ENCODE measurements around the gene ITGA6.

The ITGA6 gene

DNA sequence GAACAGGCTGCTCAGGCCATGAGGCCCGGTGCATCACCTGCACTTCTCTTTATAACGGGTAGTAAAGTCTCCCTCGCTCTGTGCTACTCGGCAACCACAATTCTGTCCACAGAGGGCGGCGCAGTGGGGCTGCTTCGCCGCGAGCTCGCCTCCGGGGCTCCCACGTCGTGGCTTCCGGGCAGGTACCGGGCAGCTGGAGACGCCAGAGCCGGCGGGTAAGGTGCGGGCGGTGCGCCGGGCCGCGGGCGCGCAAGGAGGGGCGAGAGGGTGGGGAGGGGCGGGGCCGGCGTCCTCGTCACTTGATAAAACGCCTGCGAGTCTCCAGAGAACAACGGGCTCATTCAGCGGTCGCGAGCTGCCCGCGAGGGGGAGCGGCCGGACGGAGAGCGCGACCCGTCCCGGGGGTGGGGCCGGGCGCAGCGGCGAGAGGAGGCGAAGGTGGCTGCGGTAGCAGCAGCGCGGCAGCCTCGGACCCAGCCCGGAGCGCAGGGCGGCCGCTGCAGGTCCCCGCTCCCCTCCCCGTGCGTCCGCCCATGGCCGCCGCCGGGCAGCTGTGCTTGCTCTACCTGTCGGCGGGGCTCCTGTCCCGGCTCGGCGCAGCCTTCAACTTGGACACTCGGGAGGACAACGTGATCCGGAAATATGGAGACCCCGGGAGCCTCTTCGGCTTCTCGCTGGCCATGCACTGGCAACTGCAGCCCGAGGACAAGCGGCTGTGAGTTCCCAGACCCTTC is at the start of gene ITGA6:
ITGA6 (plus strand) TSS at position 331 of the 734 bp plus-strand sequence.
- DNase-seq: peak; percentile 63 to 79

DNA sequence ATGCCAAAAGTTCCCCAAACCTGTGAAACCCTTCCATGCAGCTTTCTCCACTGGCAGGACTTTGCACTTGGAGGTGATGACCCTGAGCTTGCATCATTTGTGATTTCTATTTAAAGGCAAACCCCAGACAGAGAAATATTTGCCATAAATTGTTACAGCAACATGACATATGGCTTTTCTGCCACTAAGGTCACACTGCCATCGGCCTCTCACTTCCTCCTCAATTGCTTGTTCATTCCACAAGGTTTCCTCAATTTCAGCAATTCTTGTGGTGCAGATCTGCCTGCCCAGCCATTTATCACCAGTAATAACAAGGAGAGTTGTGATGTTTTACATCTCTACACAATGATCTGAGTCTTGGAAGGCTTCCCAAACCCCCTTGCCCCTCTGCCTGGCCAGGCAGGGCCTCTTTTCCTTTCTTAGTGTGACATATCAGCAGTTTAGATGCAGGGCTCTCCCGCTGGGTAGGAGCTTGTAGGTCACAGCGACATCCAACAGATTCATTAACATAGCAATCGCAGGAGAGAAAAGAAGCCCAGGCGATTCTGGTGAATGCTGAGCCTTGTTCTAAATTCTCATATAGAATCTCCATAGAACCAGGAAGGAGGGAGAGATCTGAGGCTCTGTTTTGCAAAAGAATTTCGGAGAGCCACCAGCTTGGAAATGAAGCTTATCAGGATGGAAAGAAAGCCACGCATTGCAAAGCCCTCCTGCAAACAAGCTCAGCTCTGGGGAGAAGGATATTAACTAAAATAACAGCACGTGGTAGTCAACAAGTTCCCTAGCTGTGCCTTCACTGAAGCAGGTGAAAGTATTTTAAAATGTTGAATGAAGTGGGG is 46.7 kb upstream of the ITGA6 start:
- DNase-seq: no peak

DNA sequence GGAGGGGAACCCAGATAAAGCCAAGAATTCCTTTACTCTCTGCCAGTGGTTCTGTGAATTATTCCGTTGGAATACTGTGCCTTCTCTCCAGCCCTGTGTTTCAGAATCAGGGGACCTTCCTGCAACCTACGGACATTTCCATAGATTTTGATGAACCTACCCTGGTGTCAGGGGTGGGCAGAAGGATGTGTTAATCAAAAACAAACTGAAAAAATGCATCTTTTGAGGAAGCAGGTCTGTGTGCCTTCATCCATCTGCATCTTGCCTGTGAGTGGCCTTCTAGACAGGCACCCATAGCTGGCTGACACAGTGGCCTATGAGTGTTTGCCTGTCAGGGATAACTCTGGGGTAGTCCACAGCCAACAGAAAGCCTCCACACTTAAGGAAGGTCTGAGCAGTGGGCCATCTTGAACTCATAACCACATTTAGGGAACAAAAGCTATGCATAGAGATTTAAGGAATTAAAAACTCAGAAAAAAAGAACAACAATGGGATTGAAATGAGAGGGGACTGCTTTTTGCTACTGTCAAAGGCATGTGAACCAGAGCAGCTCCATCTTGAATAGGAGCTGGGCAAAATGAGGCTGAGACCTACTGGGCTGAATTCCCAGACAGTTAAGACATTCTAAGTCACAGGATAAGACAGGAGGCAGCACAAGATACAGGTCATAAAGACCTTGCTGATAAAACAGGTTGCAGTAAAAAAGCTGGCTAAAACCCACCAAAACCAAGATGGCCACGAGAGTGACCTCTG is 45.9 kb upstream of the ITGA6 start:
- DNase-seq: no peak

DNA sequence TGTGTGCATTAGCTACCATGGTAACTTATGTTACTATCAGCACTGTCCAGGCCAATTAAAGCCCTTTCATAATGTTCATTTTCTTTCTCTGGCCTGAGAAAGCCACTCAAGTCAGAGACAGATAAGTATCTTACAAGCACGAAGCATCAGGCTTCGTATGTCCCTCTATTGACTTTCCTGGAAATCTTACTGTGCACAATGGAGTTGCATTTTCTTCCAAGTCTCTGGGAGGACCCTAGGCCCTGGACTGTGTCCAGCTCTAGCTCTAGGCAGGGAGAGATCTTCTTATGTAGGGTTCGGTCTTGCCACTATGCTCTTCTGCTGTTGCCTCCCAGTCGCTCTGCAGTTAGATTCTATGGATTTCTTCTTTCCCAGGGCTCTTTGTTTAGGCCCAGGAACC is 40.0 kb upstream of the ITGA6 start:
- no peak for DNase-seq

GRCh38 chr2:172389685-172390339 is 37.6 kb upstream of the ITGA6 start:
- no peak for DNase-seq

DNA sequence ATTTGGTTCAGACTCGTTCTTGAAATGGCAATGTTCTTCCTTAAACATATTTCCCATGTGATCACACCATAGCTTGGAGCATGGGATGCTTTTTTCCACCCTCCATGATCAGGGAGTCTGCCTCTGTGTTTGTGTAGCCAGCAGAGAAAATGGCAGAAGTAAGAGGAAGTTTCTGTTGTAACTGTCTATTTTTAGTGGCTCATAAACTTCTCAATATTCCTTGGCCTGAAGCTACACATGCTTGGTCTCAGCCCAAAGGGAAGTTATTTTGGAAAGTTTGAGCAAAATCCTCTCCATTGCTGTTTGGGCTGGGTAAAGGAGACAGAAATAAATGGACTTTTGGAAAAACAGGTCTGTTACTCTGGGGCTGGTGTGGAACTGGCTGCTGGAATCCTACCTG is 33.4 kb upstream of the ITGA6 start:
- no peak for DNase-seq

DNA sequence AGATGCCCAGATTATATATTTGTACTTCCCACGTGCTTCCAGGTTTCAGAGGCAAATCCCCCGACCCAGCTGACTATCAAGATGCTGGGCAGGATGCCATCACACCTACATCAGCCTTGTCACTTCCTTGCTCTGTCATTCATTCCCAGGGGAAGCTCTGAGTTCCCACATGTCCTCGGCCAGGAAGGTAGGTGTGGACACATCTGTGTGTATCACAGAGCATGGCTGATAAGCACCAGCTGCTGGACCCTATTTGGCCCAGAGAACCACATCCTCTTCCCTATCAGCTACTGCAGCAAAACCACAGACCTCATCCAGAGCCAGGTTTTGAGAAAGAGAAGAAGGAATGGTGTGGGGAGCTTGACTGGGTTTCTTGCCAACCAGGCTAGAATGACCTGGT is 31.9 kb upstream of the ITGA6 start:
- DNase-seq: no peak

DNA sequence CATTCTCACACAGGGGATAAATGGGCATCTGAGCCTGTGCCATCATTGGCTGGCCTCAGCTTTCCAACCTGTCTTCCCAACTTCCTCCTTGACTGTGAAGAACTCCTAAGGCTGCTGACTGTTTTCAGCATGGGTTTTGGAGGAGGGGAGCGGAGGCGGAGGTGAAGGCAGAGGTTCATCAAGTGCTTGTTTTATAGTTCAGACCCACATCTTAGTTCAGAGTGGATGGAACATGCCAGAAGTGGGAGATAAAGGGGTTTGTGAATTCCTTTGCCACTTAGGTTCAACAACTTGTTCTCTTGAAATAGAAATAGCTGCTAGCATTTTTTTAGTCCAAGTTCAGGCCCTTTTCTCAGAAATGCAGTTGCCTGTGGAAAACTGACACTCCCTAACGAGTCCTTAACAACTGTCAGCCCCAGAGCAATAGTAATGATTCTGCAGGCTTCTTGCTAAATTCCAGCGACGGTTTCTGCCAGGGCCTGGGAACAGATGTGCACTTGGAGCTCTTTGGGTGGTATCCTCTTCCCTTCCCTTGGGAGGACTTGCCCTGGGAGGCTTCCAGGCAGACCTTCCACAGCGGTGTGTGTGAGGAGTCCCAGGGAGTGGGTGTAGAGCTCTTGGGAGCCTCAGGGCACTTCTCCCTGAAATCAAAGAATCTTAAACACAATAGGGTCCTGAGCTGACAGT is 30.1 kb upstream of the ITGA6 start:
- DNase-seq: no peak

- no peak for DNase-seq
Measured at GRCh38 chr2:172398440-172398839, 28.9 kb upstream of the ITGA6 start.

DNA sequence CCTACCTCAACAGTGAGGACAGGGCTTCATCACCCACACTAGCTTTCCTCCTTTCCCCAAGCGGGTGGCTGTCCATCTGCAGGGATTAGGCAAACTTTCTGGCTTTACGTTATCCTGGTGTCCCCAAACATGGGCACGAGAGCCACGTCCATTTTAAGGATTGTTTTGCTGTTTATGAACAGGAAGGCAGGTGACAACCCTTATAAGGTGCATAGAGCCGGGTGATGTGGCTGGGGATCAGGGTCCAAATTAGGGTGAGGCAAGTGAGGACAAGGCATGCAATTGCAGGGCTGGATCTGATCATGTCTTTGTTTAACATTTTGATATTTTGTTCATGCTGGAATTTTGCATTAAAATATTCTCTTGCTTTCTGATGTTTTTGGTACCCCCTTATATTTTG is 27.6 kb upstream of the ITGA6 start:
- no peak for DNase-seq

DNA sequence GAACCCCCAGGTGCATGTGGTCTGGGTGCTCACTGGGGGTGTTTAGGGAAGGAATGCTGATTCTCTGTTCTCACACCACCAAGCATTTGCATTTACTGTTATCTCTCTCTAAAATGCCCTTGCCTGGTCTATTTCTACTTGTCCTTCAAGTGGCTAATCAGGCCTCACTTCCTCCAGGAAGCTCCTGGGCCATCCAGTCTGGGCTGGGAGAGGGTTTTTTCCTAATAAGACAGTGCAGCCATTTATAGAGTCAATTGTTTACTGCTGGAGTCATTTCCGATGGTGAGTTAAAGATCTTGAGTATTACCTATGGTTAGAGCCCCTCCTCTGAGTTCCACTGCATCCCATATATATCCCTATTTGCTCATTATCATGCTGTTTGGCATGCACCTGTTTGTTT is 25.2 kb upstream of the ITGA6 start:
- DNase-seq: no peak

GRCh38 chr2:172403402-172403801 is 24.0 kb upstream of the ITGA6 start:
- no peak for DNase-seq

DNA sequence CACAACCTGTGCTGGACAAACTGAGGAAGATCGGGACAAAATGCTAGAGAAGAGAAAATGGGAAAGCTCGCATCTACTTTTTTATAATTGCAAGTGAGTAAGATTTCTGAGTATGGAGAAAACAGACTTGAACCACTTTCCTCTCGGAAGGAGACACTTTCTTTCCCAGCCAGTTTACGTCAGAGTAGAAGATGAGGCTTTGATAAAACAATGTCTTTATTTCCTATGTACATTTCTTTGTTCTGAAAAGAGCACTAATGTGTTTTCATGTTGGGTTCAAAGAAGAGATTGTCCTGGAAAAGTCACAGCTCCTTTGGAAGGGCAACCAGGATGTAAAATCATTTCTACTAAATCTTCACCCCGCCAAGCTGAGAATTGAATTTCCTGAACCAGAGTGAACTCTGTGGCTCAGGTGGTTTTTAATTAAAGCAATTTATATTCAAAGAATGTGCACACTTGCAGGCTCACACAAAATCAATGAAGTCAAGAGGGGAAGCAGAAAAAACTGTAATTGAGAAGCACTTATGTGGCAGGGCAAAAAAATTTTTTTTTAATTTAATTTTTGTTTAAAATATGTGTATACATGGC is 23.4 kb upstream of the ITGA6 start:
- no peak for DNase-seq

DNA sequence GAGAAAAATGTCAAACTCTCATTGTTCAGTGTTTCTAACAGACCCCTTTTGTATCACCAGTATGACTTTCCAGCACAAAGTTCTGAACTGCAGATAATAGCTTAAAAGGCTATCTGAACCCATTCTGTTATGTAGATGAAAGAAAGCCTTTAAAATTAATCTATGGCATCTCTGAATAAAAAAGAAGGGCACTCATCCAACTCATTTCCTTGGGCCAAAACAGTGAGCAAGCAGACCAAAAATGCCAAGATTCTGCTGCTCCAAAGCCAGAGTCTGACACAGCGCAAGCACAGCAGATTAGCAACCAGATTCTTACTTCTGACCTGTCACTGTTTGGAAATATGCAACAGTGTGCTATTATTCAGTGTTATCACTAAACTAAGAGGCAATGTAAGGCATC is 22.6 kb upstream of the ITGA6 start:
- DNase-seq: no peak

DNA sequence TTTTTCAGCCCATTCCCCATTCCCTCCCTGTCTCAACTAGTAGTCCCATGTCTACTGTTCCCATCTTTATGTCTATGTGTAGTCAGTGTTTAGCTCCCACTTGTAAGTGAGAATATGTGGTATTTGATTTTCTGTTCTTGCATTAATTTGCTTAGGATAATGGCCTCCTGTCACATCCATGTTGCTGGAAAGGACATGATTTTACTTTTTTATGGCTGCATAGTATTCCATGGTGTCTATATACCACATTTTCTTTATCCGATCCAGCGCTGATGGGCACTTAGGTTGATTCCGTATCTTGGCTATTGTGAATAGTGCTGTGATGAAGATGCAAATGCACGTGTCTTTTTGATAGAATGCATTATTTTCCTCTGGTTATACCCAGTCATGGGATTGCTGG is 21.7 kb upstream of the ITGA6 start:
- no peak for DNase-seq

DNA sequence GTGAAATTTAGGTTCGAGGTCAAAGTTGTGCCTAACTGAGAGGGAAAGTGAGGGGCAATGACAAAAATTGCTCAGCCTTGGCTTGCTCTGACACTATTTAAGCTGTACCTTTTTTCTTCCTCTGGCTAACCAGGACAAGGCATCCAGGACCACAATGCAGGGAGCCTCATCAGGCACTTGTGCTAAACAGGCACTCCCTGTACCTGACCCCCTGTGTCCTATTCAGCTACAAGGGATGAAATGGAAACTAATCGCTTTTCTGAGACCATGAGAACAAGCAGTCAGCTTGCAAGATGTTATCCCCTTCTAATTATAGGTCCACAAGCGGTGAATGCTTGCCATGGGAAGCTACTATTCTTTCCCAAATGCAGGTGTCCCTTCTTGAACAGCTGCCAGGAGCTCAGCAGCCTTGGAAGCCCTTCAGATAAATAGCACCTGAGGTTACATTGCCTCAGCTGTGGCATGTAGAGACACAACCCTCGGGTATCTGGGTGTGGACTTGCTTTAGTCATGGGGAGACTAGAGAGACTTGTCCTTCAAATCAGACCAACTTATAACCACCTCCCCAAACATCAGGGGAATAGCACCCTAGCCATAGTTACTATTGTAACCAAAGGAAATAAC is 19.1 kb upstream of the ITGA6 start:
- DNase-seq: no peak

- DNase-seq: no peak
Measured at GRCh38 chr2:172409042-172409441, 18.3 kb upstream of the ITGA6 start.

DNA sequence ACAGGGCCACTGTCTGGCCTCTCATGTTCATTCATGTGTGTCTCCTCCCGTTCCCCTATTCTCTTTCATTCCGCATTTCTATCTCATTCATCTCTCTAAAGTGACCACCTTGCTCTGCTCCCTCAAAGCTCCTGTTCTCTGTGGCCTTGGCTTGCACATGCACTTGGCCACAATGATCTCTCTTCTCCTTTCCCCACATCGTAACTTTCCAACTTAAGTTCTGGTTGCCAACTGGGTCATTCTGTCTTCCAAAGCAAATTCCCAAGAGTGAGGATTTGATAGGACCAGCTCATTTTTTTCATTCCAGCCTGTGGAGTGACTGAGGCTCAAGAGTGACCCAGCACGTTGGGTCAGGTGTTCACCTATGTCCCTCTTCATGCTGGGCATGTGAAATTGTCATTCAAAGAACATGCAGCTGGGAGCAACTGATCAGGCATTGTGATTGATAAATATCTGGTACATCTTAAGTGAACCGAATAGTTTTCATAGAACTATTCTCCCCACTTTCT is 14.3 kb upstream of the ITGA6 start:
- DNase-seq: no peak

DNA sequence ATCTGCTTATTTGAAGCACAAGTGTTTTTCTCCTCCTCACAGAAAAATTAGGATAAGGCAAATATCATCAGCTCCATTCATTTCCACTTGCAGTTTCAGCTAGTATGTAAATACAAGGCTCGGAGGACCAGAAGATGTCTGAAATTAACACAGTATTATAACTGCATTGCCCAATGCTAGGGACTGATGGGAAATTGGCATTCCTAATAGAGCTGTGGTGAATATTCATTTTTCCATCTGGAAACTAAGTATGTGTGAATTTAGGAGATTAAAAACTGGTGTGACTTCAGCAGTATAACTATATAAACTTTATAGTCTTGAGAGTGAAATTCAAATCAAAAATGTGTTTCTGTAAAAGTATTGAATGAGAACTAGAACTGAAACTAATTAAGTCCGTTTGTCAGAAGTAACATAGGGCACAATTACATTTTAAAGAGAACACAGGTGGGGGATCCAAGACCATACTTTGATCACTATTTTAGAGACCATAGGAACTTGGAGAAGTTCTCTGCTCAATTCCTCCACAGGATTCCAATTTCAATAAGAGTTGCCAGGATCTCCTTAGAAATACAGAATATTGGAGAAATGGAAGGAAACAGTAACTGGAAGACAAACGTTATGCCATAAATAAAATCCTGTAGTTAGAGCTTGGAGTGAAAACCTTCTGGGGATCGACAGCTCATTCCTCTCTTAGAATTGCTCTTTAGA is 12.1 kb upstream of the ITGA6 start:
- no peak for DNase-seq

DNA sequence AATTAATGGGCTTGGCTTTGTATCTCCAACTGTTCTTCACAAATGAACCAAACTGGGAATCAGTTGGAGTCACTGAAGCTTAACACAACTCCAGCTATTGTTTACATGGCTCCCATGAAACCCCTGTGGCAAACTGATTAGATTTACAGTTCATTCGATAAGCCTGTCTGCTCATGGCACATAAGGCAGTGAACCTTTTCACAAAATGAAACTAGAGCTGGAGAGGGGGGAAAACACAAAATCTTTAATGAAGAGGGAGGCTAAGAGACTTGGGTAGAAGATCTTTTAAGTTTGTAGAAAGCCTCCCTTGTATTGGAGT is 11.6 kb upstream of the ITGA6 start:
- no peak for DNase-seq
